HepG2 (cell line): ENCODE measurements around the gene TNRC18. TPM values are rescaled to one million over a fixed set of nuclear protein-coding genes. Genes with fewer than 3 reads are reported as not detected.
"Not testable (repeated sequence)": the region's sequence is repeated elsewhere in the genome, so short reads cannot be mapped to it uniquely, and the experiment has no call there.

Experiments
- ATAC-seq: fragments of 200-7000 bp; cut with Tn5 transposase; 3 replicates; pipeline ENCODE4 v1.9.1; 2020; ENCODE audit warnings: mild to moderate bottlenecking, moderate library complexity
- BruUV-seq: library from RNA; stranded (reverse); fragments of 400-500 nt; replicated peaks from 2 replicates; lab custom pipeline; 2021; lab: Mats Ljungman, UMichigan
- CTCF ChIA-PET: fragments of 300-600 bp; formaldehyde crosslinking; extraction: SDS; loops from one replicate; lab custom pipeline; 2021; ENCODE audit warnings: low total read pairs, inconsistent platforms, low intra/inter-chr PET ratio; lab: Yijun Ruan, JAX
- POLR2A ChIA-PET: fragments of 350-600 bp; sonication (Branson Sonifier 250); formaldehyde crosslinking; loops from one replicate; lab custom pipeline; 2020; ENCODE audit warnings: antibody characterized with exemption, inconsistent platforms; lab: Yijun Ruan, JAX
- DNase-seq: peaks from one replicate; pipeline ENCODE4 v3.0.0-alpha.2; 2015; ENCODE audit warnings: low spot score
- FAIRE-seq: peaks from 3 replicates; lab custom pipeline; 2011; peaks lifted over from hg19 to GRCh38; lab: Jason Lieb, UNC
- H2AFZ ChIP-seq: one replicate; pipeline ENCODE4 v1.6.1; 2011; ENCODE audit warnings: low read length, inconsistent platforms
- H3K27ac ChIP-seq: fragments of 300-600 bp; 3 replicates; pipeline ENCODE4 v1.8.0; 2011; ENCODE audit warnings: mixed run types, mild to moderate bottlenecking, mixed read lengths, low read length, inconsistent platforms; ENCODE audit not compliant: insufficient read depth; ENCODE audit errors: extremely low read length
- H3K27me3 ChIP-seq, 2 experiments: fragments of 200-600 bp in 1 of 2; 2 replicates in 1 of 2; 3 replicates in 1 of 2; pipeline versions ENCODE4 v1.6.0 to v1.8.0; 2011; ENCODE audit warnings: low read length in 2 of 2, mild to moderate bottlenecking in 2 of 2, moderate library complexity in 2 of 2, inconsistent platforms in 1 of 2; ENCODE audit not compliant: insufficient read depth in 2 of 2, control insufficient read depth in 1 of 2
- H3K36me3 ChIP-seq, 2 experiments: fragments of 200-600 bp in 1 of 2; replicated peaks in 1 of 2; 2 replicates in 1 of 2; 3 replicates in 1 of 2; pipeline versions ENCODE4 v1.5.1 to v1.8.0; 2011; ENCODE audit warnings: low read length in 2 of 2, inconsistent platforms in 1 of 2; ENCODE audit not compliant: insufficient read depth in 2 of 2, control insufficient read depth in 1 of 2
- H3K4me1 ChIP-seq: 2 replicates; pipeline ENCODE4 v1.5.1; 2012; ENCODE audit warnings: low read length, inconsistent platforms; ENCODE audit not compliant: insufficient read depth
- H3K4me2 ChIP-seq: 2 replicates; pipeline ENCODE4 v1.6.0; 2011; ENCODE audit warnings: low read depth, low read length, inconsistent platforms
- H3K4me3 ChIP-seq, 3 experiments: fragments of 200-600 bp in 1 of 3; sonication (generic), shearing (Covaris generic) in 1 of 3; replicated peaks in 1 of 3; 2 replicates each; pipeline ENCODE4 v1.5.1; 2011 to 2016; ENCODE audit warnings: low read length in 3 of 3, inconsistent platforms in 2 of 3, low read depth in 2 of 3, mild to moderate bottlenecking in 2 of 3, control low read depth in 1 of 3, mixed read lengths in 1 of 3; ENCODE audit not compliant: insufficient read depth in 1 of 3
- H3K79me2 ChIP-seq: one replicate; pipeline ENCODE4 v1.6.1; 2011; ENCODE audit warnings: low read length, inconsistent platforms; ENCODE audit not compliant: insufficient read depth
- H3K9ac ChIP-seq: 2 replicates; pipeline ENCODE4 v1.6.0; 2011; ENCODE audit warnings: mild to moderate bottlenecking, low read depth, low read length, inconsistent platforms; ENCODE audit not compliant: insufficient read depth
- H3K9me3 ChIP-seq: 2 replicates; pipeline ENCODE4 v1.5.1; 2012; ENCODE audit warnings: mild to moderate bottlenecking, low read length
- H4K20me1 ChIP-seq: 2 replicates; pipeline ENCODE4 v1.6.0; 2011; ENCODE audit warnings: inconsistent platforms, mild to moderate bottlenecking, low read length, moderate library complexity; ENCODE audit not compliant: insufficient read depth
- AGO2 ChIP-seq: fragments of 200-400 bp; formaldehyde crosslinking; optimal IDR thresholded peaks from 2 replicates; pipeline ENCODE3; 2017; ENCODE audit warnings: mild to moderate bottlenecking, low read depth, low read length, moderate library complexity
- ZNF629 ChIP-seq: sonication (generic); formaldehyde crosslinking; conservative IDR thresholded peaks from 2 replicates; pipeline ENCODE4 v1.5.0; 2020; ENCODE audit warnings: missing genetic modification reagents
- WGBS: methylation state at CpG from one replicate; pipeline ENCODE4 v1.1.6; 2017; ENCODE audit warnings: low lambda C conversion rate; 5-methylcytosine and 5-hydroxymethylcytosine counted together
- in situ Hi-C: cut with HindIII; loops from 2 replicates; pipeline ENCODE4 v1.10.0; 2017; ENCODE audit warnings: low pct_unique_long_range_greater_than_20kb; ENCODE audit not compliant: extremely low pct_ligation_motif_present
- intact Hi-C: fragments of 100-400 bp; cut with micrococcal nuclease; formaldehyde crosslinking; loops from one replicate; pipeline ENCODE4 v1.10.0; 2022; ENCODE audit not compliant: unreplicated experiment
- polyA plus RNA-seq, 8 experiments: library from polyadenylated mRNA; depleted of rRNA in 3 of 8; stranded (reverse) in 7 of 8; unstranded in 1 of 8; fragments of >200 nt; fragmentation: Illumina TruSeq in 4 of 8; extraction: Trizol in 4 of 8; gene quantifications; 2 replicates each; pipeline versions ENCODE4 v1.2.1 to v1.2.3, GENCODE V29; 2011 to 2016; ENCODE audit warnings: low read depth in 4 of 8, missing spikeins in 1 of 8, mixed read lengths in 1 of 8; ENCODE audit not compliant: insufficient read depth in 1 of 8
- total RNA-seq, 5 experiments: library from RNA; depleted of rRNA; stranded (reverse); fragments of >200 nt; fragmentation: Illumina TruSeq; extraction: Trizol; gene quantifications; 2 replicates each; pipeline ENCODE4 v1.2.3, GENCODE V29; 2016; ENCODE audit warnings: low read depth in 1 of 5

TNRC18 gene
- total and polyA plus RNA-seq, 2 of the 13 experiments (the other 11 are each of a cell fraction or from before 2014, with no cell fraction given) = 11.7 to 17.4 TPM

GRCh38 chr7:5313076-5313885 lies 110.4 kb downstream of the TNRC18 start:
- H3K4me1 ChIP-seq, CTCF ChIA-PET, H4K20me1 ChIP-seq, H3K27me3 ChIP-seq, H3K4me2 ChIP-seq, FAIRE-seq, ATAC-seq, H3K9me3 ChIP-seq, in situ Hi-C loops, H2AFZ ChIP-seq, H3K27ac ChIP-seq, H3K4me3 ChIP-seq, POLR2A ChIA-PET, intact Hi-C loops, H3K79me2 ChIP-seq: not testable (repeated sequence)
- peaks cover 10 to 15% of the 10 kb centered on the region in 2 experiments for H3K36me3 ChIP-seq
- BruUV-seq = TSS peak; percentile 28
- WGBS = 94% methylated on average over 42 of the region's 48 CpGs
- peak; percentile 40 for TF ChIP-seq AGO2
- TF ChIP-seq, all 625 proteins: peak for 1; not testable (repeated sequence) for 624
- H3K9ac ChIP-seq, DNase-seq: not testable (repeated sequence)

GRCh38 chr7:5312276-5313070 lies 111.2 kb downstream of the TNRC18 start:
- H3K27me3 ChIP-seq, H2AFZ ChIP-seq, CTCF ChIA-PET, H3K4me2 ChIP-seq: not testable (repeated sequence)
- peaks cover 12 to 15% of the 10 kb centered on the region in 2 experiments for H3K36me3 ChIP-seq
- peak; percentile 71 for TF ChIP-seq ZNF629 (CRISPR knock-in tag)
- TF ChIP-seq, all 625 proteins: peak for 1; not testable (repeated sequence) for 624
- H3K4me1 ChIP-seq, H3K27ac ChIP-seq, H3K79me2 ChIP-seq, ATAC-seq, H4K20me1 ChIP-seq, in situ Hi-C loops, POLR2A ChIA-PET, H3K9me3 ChIP-seq, FAIRE-seq, intact Hi-C loops, H3K9ac ChIP-seq, DNase-seq, BruUV-seq, H3K4me3 ChIP-seq: not testable (repeated sequence)
- 98% methylated on average over 25 of the region's 46 CpGs for WGBS
